PFSK-1 (cell line): Measurements from ENCODE around the gene RARRES2.

Experiments used
- FOXP2 ChIP-seq: optimal IDR thresholded peaks from 2 replicates; pipeline ENCODE3; 2011; ENCODE audit warnings: borderline replicate concordance, control low read depth, inconsistent platforms; ENCODE audit not compliant: insufficient read depth; ENCODE audit errors: extremely low read length, extremely low read depth
- POLR2AphosphoS5 ChIP-seq: IDR thresholded peaks from 2 replicates; pipeline ENCODE4 v1.6.1; 2012; ENCODE audit warnings: low read depth, mild to moderate bottlenecking, control low read depth, low read length, moderate library complexity
- REST ChIP-seq, 2 experiments: IDR thresholded peaks; 2 replicates each; pipeline versions ENCODE4 v1.6.1 to v1.8.0; 2011 to 2012; ENCODE audit warnings: low read depth in 2 of 2, low read length in 2 of 2, control low read depth in 1 of 2, inconsistent platforms in 1 of 2, mild to moderate bottlenecking in 1 of 2, moderate library complexity in 1 of 2; ENCODE audit not compliant: insufficient read depth in 1 of 2
- SIN3A ChIP-seq: IDR thresholded peaks from 2 replicates; pipeline ENCODE4 v1.6.1; 2012; ENCODE audit warnings: mild to moderate bottlenecking, low read length, moderate library complexity, borderline replicate concordance; ENCODE audit not compliant: insufficient read depth
- TAF1 ChIP-seq: IDR thresholded peaks from 2 replicates; pipeline ENCODE4 v1.6.1; 2012; ENCODE audit warnings: low read length, control low read depth, borderline replicate concordance; ENCODE audit not compliant: insufficient read depth

RARRES2 gene

GRCh38 chr7:150307129-150307528, 34.3 kb downstream of the RARRES2 start:
- TF ChIP-seq SIN3A, result no peak
- TF ChIP-seq TAF1, result no peak
- no peak for TF ChIP-seq POLR2AphosphoS5
- no peak for TF ChIP-seq REST (IDR thresholded peaks at IDR 0.05; ENCODE audit: insufficient read depth in 1 of 2, low read depth in 2 of 2, low read length in 2 of 2)
- no peak for TF ChIP-seq FOXP2
